Choroid plexus epithelial cell (primary cell): ENCODE measurements around the gene NOTCH3.

Source experiments
- DNase-seq: peaks from one replicate; pipeline ENCODE4 v3.0.0-alpha.2; 2010; ENCODE audit warnings: low read depth
- H3K4me3 ChIP-seq: 2 replicates; pipeline ENCODE4 v1.5.1; 2011; ENCODE audit warnings: low read depth, mild to moderate bottlenecking, control low read depth, low read length, moderate library complexity
- CTCF ChIP-seq: conservative IDR thresholded peaks from 2 replicates; pipeline ENCODE4 v1.5.1; 2011; ENCODE audit warnings: low read depth, mild to moderate bottlenecking, control low read depth, inconsistent platforms, low read length, moderate library complexity

Gene NOTCH3

GRCh38 chr19:15144046-15144646, 56.6 kb downstream of the NOTCH3 start:
- TF ChIP-seq CTCF: no peak
- DNase-seq: peak; percentile 9
- no peak overlapping the region for H3K4me3 ChIP-seq

GRCh38 chr19:15142313-15142712, 58.5 kb downstream of the NOTCH3 start:
- TF ChIP-seq CTCF: no peak
- H3K4me3 ChIP-seq: no peak overlapping the region
- no peak for DNase-seq

- DNase-seq: no peak
- no peak for TF ChIP-seq CTCF
- no peak overlapping the region for H3K4me3 ChIP-seq
Observed at GRCh38 chr19:15141143-15141542, 59.7 kb downstream of the NOTCH3 start.

- TF ChIP-seq CTCF: no peak
- H3K4me3 ChIP-seq: no peak overlapping the region
- DNase-seq: no peak
Observed at GRCh38 chr19:15138427-15138826, 62.4 kb downstream of the NOTCH3 start.

GRCh38 chr19:15137777-15138176, 63.0 kb downstream of the NOTCH3 start:
- TF ChIP-seq CTCF: no peak
- H3K4me3 ChIP-seq: no peak overlapping the region
- no peak for DNase-seq

GRCh38 chr19:15136234-15136954, 64.4 kb downstream of the NOTCH3 start:
- no peak for TF ChIP-seq CTCF
- no peak overlapping the region for H3K4me3 ChIP-seq
- DNase-seq: peak; percentile 58
